Neural cell (in vitro differentiated cells): Measurements from ENCODE around the gene ANKRD39.

Experiments used
- CTCF ChIP-seq: fragments of 450-650 bp; IDR thresholded peaks from 2 replicates; pipeline ENCODE4 v1.5.1; 2014; ENCODE audit warnings: antibody characterized with exemption, mild to moderate bottlenecking, moderate library complexity; ENCODE audit not compliant: poor library complexity, severe bottlenecking
- EZH2 ChIP-seq: fragments of 200-600, 300-800 bp; shearing (Covaris generic), sonication (generic); IDR thresholded peaks from 2 replicates; pipeline ENCODE4 v1.6.1; 2014; ENCODE audit warnings: antibody characterized with exemption, low read length, borderline replicate concordance, mild to moderate bottlenecking; ENCODE audit not compliant: insufficient read depth, poor library complexity, severe bottlenecking
- POLR2AphosphoS5 ChIP-seq: IDR thresholded peaks from 2 replicates; pipeline ENCODE4 v1.6.1; 2012
- RAD21 ChIP-seq: fragments of 450-650 bp; conservative IDR thresholded peaks from 2 replicates; pipeline ENCODE4 v1.6.1; 2014; ENCODE audit warnings: antibody characterized with exemption, mild to moderate bottlenecking, moderate library complexity

- TF ChIP-seq CTCF (no peak), RAD21 (no peak), POLR2AphosphoS5 (no peak), EZH2 (no peak)
These were observed 24.9 kb downstream of the ANKRD39 start for GRCh38 chr2:96832754-96833507.
